WI38 (cell line): ENCODE data around the gene ROR2.

Experiments
- H3K4me3 ChIP-seq: 2 replicates; pipeline ENCODE4 v1.5.1; 2011; ENCODE audit warnings: low read depth, mild to moderate bottlenecking, control low read depth, low read length
- TF ChIP-seq, protein P1 (sequence below): IDR thresholded peaks from 2 replicates; pipeline ENCODE4 v1.5.1; 2012; ENCODE audit warnings: low read depth, mild to moderate bottlenecking, control low read depth, low read length

ROR2 gene

DNA sequence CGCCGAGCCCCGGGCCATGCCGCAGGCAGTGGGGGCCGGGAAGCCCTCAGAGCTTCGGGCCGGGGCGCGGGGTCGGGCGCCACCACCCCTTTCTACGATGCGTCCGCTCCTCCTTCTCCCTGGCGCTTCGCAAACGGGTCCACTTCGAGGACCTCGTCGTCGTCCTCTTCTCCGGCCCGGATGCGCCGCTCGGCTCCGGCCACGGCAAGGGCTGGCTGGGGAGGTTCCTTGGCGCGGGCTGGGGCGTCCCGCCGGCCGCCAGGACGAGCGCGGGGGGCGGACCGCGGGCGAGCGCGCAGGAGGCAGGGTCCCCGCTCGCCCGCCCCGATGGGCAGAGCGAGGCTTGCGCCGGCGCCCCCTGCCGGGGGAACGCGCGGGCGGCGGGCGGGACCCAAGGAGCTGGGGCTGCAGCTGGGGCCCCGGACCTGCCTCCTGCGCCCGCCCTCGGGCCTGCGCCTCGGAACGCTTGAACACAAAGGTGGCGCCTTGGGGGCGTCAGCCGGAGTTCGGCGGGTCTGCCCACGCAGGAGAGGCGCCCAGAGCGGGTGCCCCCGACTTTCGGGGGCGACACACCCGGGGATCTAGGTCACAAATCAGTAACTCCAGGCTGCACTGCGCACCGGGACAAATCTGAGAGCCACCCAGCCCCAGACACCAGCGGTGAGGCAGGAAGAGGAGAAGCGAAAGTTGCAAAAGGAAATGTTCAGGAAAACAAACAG is at the start of gene ROR2:
ROR2 (minus strand) TSS at position 283 of the 719 bp plus-strand sequence.
- H3K4me3 ChIP-seq = peak within 1 kb of the TSS; percentile 32
- TF ChIP-seq, protein P1, sequence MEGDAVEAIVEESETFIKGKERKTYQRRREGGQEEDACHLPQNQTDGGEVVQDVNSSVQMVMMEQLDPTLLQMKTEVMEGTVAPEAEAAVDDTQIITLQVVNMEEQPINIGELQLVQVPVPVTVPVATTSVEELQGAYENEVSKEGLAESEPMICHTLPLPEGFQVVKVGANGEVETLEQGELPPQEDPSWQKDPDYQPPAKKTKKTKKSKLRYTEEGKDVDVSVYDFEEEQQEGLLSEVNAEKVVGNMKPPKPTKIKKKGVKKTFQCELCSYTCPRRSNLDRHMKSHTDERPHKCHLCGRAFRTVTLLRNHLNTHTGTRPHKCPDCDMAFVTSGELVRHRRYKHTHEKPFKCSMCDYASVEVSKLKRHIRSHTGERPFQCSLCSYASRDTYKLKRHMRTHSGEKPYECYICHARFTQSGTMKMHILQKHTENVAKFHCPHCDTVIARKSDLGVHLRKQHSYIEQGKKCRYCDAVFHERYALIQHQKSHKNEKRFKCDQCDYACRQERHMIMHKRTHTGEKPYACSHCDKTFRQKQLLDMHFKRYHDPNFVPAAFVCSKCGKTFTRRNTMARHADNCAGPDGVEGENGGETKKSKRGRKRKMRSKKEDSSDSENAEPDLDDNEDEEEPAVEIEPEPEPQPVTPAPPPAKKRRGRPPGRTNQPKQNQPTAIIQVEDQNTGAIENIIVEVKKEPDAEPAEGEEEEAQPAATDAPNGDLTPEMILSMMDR = 0 out of 2 replicates have a peak, but pooled peaks have one; percentile 7

DNA sequence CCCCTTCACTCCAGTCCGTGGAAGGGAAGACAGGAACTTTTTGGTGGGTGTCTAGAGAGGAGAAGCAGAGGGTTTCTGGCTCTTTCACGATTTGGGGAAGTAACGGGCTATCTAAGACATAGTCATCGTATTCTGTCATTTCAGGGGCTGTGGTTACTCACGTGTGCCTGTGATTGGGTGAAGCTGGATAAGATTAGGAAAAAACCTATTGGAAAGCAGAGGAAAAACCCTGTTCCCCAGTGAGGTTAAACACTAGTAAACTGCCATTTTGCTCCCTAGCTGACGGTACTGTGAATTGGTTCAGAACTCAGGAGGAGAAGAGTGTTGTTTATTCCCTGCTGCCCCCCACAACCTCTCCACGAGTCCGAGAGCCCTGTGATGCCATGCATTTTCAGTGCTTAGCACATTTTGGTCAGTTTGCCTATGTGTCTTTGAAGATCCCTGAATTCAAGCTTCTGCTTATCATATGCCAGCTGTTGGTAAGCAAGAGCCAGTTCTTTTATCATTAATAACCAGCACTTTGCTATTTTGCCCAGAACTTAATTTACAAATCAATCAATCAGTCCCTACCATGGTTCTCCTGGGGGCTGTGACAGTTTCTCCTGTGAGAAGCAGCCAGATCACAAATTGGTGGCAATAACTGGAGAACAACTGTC is 45.1 kb upstream of the ROR2 start:
- TF ChIP-seq, protein P1 = no peak
- no peak overlapping the region for H3K4me3 ChIP-seq

DNA sequence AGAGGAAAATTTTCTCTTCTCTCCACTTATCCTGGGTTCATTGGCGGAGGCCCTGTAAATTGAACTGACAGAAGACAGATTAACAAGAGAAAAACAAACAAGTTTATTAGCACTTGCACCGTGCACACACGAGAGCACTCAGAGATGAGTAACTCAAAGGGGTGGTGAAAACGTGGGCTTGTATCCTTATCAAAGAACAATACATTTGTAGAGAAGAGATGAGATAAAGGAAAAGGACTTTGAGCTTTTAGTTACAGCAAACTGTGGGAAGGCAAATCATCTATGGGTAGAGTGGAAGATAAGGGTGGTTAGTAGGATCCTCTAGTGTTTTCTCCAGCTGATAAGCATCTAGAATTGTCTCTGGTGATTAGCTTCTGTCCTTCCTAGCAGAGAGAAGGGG is 44.4 kb upstream of the ROR2 start:
- H3K4me3 ChIP-seq = no peak overlapping the region
- TF ChIP-seq, protein P1 = no peak

DNA sequence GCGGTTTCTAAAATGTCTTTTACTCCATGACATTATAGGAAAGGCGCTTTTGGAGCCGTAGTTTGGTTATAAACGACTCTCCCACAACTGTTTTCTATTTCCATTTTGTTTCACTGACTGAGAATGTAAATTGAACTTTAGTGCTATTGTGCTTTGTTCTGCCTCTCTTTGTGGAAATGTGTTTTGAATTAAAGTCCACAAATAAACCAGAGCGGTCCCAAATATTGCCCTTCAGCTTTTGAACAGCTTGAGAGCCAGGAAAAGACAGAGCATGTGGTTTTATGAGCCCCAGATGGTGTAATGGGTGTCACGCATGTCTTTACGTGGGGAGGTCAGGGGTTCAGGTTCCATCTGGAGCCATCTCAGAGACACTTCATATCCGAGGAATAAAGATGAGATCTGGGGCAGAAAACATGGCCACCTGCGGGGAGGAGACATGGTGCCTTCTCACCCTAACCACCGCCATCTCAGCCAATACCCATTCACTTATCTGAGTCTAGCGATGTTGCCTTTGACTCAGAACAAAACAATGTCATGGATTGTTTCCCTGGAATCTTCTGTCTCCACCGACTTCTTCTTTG is 42.5 kb upstream of the ROR2 start:
- peak overlapping the region; percentile 43; the same call in 1 of the 2 replicates for H3K4me3 ChIP-seq
- TF ChIP-seq, protein P1 = no peak

DNA sequence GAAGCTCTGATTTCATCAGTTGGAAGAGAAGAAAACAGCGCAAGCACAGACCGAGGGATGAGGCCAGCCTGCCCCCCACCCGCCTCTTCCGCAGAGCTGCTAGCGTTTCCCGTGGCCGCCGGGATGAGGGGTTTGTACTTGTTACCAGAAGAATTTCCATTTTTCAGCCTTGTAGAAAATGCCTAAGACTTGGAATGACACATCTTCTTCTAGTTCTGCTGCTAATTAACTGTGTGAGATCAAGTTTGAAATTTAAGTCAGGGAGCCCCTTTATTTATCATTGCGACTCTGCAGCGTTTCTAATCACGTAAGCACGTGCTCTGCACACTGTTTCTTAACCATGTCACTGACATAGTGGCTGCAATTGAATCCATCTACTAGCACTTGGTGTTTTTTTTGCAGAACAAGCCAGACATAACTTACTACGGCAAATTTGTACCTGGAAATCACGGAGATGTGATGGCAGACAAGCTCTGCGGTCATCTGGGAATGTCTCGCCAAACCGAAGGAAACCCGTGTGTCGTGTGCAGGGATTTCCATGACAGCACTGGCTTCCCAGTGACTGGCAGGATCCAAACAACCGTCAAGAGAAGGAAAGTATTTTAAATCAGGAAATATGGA is 41.8 kb upstream of the ROR2 start:
- H3K4me3 ChIP-seq = peak overlapping the region; percentile 43
- TF ChIP-seq, protein P1 = no peak

DNA sequence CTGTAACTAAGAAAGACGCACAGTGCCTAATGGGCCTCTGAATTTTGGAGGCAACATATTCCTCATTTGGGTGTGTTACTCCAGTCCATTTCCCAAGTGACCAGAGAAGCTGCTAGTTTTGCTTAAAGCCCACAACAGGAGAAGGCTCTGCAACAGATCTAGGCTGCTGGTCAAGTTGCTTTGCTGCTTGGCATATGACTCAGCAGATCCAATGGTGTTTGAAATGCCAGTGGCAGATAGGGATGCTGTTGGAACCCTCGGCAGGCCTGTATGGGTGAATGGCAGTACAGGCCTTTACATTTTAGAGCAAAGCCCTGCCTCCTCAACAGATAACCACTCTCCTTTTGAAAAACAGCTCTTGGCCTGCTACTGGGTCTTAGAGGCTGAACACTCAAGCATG is 36.2 kb upstream of the ROR2 start:
- H3K4me3 ChIP-seq = no peak overlapping the region
- TF ChIP-seq, protein P1 = no peak
